Fibroblast of skin of abdomen (primary cell): ENCODE results near the gene PLEKHA1.

Experiments
- DNase-seq: peaks from one replicate; pipeline ENCODE4 v3.0.0-alpha.2; 2013

Gene PLEKHA1

GRCh38 chr10:122379041-122379440, 4.5 kb downstream of the PLEKHA1 start:
- no peak for DNase-seq

- no peak for DNase-seq
Measured at GRCh38 chr10:122379537-122379936, 5.0 kb downstream of the PLEKHA1 start.

GRCh38 chr10:122380703-122381102, 6.2 kb downstream of the PLEKHA1 start:
- no peak for DNase-seq

GRCh38 chr10:122381680-122382079, 7.2 kb downstream of the PLEKHA1 start:
- no peak for DNase-seq

- DNase-seq = no peak
Measured at GRCh38 chr10:122386514-122386913, 12.0 kb downstream of the PLEKHA1 start.

GRCh38 chr10:122387572-122387971, 13.1 kb downstream of the PLEKHA1 start:
- DNase-seq = no peak

GRCh38 chr10:122388287-122388997, 13.9 kb downstream of the PLEKHA1 start:
- DNase-seq = no peak

- DNase-seq = no peak
Measured at GRCh38 chr10:122390271-122390670, 15.8 kb downstream of the PLEKHA1 start.

- no peak for DNase-seq
Measured at GRCh38 chr10:122390679-122391078, 16.2 kb downstream of the PLEKHA1 start.

GRCh38 chr10:122391875-122392274, 17.4 kb downstream of the PLEKHA1 start:
- no peak for DNase-seq

- no peak for DNase-seq
Measured at GRCh38 chr10:122392835-122393234, 18.3 kb downstream of the PLEKHA1 start.

- no peak for DNase-seq
Measured at GRCh38 chr10:122393288-122393687, 18.8 kb downstream of the PLEKHA1 start.

- no peak for DNase-seq
Measured at GRCh38 chr10:122402548-122403131, 28.1 kb downstream of the PLEKHA1 start.

- no peak for DNase-seq
Measured at GRCh38 chr10:122404576-122404975, 30.1 kb downstream of the PLEKHA1 start.

GRCh38 chr10:122407375-122408125, 33.0 kb downstream of the PLEKHA1 start:
- peak; percentile 32 for DNase-seq

GRCh38 chr10:122413327-122413726, 38.8 kb downstream of the PLEKHA1 start:
- no peak for DNase-seq

- DNase-seq = peak; percentile 60
Measured at GRCh38 chr10:122417667-122418066, 43.2 kb downstream of the PLEKHA1 start.

- DNase-seq = peak; percentile 13
Measured at GRCh38 chr10:122419016-122419415, 44.5 kb downstream of the PLEKHA1 start.

GRCh38 chr10:122419876-122420623, 45.5 kb downstream of the PLEKHA1 start:
- DNase-seq = peak; percentile 91

GRCh38 chr10:122420624-122421007, 46.1 kb downstream of the PLEKHA1 start:
- DNase-seq = peak; percentile 34

- peak; percentile 36 for DNase-seq
Measured at GRCh38 chr10:122421054-122421625, 46.6 kb downstream of the PLEKHA1 start.

- no peak for DNase-seq
Measured at GRCh38 chr10:122421742-122422141, 47.2 kb downstream of the PLEKHA1 start.
